Mesodermal cell (in vitro differentiated cells): Measurements from ENCODE around the gene ICA1.
"Not testable (repeated sequence)": the region's sequence is repeated elsewhere in the genome, so short reads cannot be mapped to it uniquely, and the experiment has no call there.

ENCODE experiments used
- H3K27ac ChIP-seq: 2 replicates; pipeline ENCODE4 v1.7.0; 2013; ENCODE audit warnings: mild to moderate bottlenecking, low read depth, low read length, moderate library complexity; ENCODE audit not compliant: severe bottlenecking
- H3K36me3 ChIP-seq: 2 replicates; pipeline ENCODE4 v1.7.1; 2013; ENCODE audit warnings: mild to moderate bottlenecking, low read length, moderate library complexity; ENCODE audit not compliant: control insufficient read depth, insufficient read depth
- H3K4me1 ChIP-seq: one replicate; pipeline ENCODE4 v1.7.1; 2013; ENCODE audit warnings: mild to moderate bottlenecking, low read length; ENCODE audit not compliant: insufficient read depth, control insufficient read depth, poor library complexity, severe bottlenecking
- H3K4me3 ChIP-seq: 2 replicates; pipeline ENCODE4 v1.7.0; 2013; ENCODE audit warnings: low read length, control low read depth, mild to moderate bottlenecking; ENCODE audit not compliant: insufficient read depth, poor library complexity, severe bottlenecking; ENCODE audit errors: extremely low read depth
- H3K9me3 ChIP-seq: 2 replicates; pipeline ENCODE4 v1.7.1; 2013; ENCODE audit warnings: mild to moderate bottlenecking, low read length, moderate library complexity; ENCODE audit not compliant: control insufficient read depth
- WGBS, 2 experiments: methylation state at CpG; one replicate each; pipeline ENCODE4 v1.1.5; 2013; ENCODE audit warnings: missing lambda C conversion rate in 2 of 2; ENCODE audit not compliant: insufficient coverage in 2 of 2; 5-methylcytosine and 5-hydroxymethylcytosine counted together

ICA1 gene

GRCh38 chr7:8065356-8065813, 196.6 kb downstream of the ICA1 start:
- peaks cover 7% of the 10 kb centered on the region for H3K36me3 ChIP-seq
- no peak overlapping the region for H3K27ac ChIP-seq
- no peaks in the 10 kb centered on the region for H3K4me1 ChIP-seq
- H3K4me3 ChIP-seq, result no peak overlapping the region
- 80% methylated on average over 1 of the region's 2 CpGs; no CpG with 5 or more reads in 1 of the 2 experiments for WGBS, 2 experiments
- H3K9me3 ChIP-seq, result no peaks in the 10 kb centered on the region

GRCh38 chr7:8064828-8065227, 197.1 kb downstream of the ICA1 start:
- no peak overlapping the region for H3K27ac ChIP-seq
- 98 to 100% methylated on average over 1 to 7 of the region's 12 CpGs for WGBS, 2 experiments
- no peaks in the 10 kb centered on the region for H3K4me1 ChIP-seq
- peaks cover 7% of the 10 kb centered on the region for H3K36me3 ChIP-seq
- no peaks in the 10 kb centered on the region for H3K9me3 ChIP-seq
- no peak overlapping the region for H3K4me3 ChIP-seq

- H3K9me3 ChIP-seq, result no peaks in the 10 kb centered on the region
- H3K4me3 ChIP-seq, result no peak overlapping the region
- H3K4me1 ChIP-seq, result no peaks in the 10 kb centered on the region
- no peak overlapping the region for H3K27ac ChIP-seq
- H3K36me3 ChIP-seq, result peaks cover 7% of the 10 kb centered on the region
Measured at GRCh38 chr7:8063706-8064297, 198.2 kb downstream of the ICA1 start.

- not testable (repeated sequence) for H3K4me1 ChIP-seq, H3K36me3 ChIP-seq, H3K9me3 ChIP-seq, H3K27ac ChIP-seq, H3K4me3 ChIP-seq
- WGBS, 2 experiments, result 83 to 100% methylated on average over 1 to 2 of the region's 5 CpGs
Measured at GRCh38 chr7:8063300-8063699, 198.7 kb downstream of the ICA1 start.
